HepG2 (cell line): ENCODE data around the gene EIF2AK2. TPM values are rescaled to one million over a fixed set of nuclear protein-coding genes. Genes with fewer than 3 reads are reported as not detected.
A peak's percentile ranks its signal among the peaks of the same experiment; 100 is the strongest.

Source experiments
- CEBPZ ChIP-seq: IDR thresholded peaks from 2 replicates; pipeline ENCODE4 v1.6.1; 2012; ENCODE audit warnings: low read length, improper control_type of control experiment
- CENPX ChIP-seq: sonication (generic); formaldehyde crosslinking; IDR thresholded peaks from 2 replicates; pipeline ENCODE4 v1.9.0; 2021; ENCODE audit warnings: mild to moderate bottlenecking, missing genetic modification reagents, moderate library complexity
- DRAP1 ChIP-seq: IDR thresholded peaks from 2 replicates; pipeline ENCODE4 v1.6.1; 2016; ENCODE audit warnings: missing genetic modification reagents, missing compliant biosample characterization
- ETV5 ChIP-seq: IDR thresholded peaks from 2 replicates; pipeline ENCODE4 v1.6.1; 2018; ENCODE audit warnings: missing biosample characterization, missing genetic modification reagents, inconsistent platforms, borderline replicate concordance
- FOXO1 ChIP-seq: sonication (generic); formaldehyde crosslinking; IDR thresholded peaks from 2 replicates; pipeline ENCODE4 v1.4.0; 2020; ENCODE audit warnings: missing genetic modification reagents
- GABPA ChIP-seq, 2 experiments: IDR thresholded peaks; 2 replicates each; pipeline ENCODE4 v1.6.1; 2011 to 2016; ENCODE audit warnings: low read depth in 2 of 2, low read length in 1 of 2, missing biosample characterization in 1 of 2, missing genetic modification characterization in 1 of 2
- GLI4 ChIP-seq: sonication (generic); formaldehyde crosslinking; IDR thresholded peaks from 2 replicates; pipeline ENCODE4 v1.5.1; 2020; ENCODE audit warnings: missing genetic modification reagents, mild to moderate bottlenecking, moderate library complexity, borderline replicate concordance
- KDM2A ChIP-seq: sonication (generic); formaldehyde crosslinking; IDR thresholded peaks from 2 replicates; pipeline ENCODE4 v1.4.0; 2020; ENCODE audit warnings: low read depth, missing genetic modification reagents, borderline replicate concordance
- PAWR ChIP-seq: sonication (generic); formaldehyde crosslinking; IDR thresholded peaks from 2 replicates; pipeline ENCODE4 v1.4.0; 2020; ENCODE audit warnings: missing genetic modification reagents, mild to moderate bottlenecking, borderline replicate concordance
- PPARG ChIP-seq: conservative IDR thresholded peaks from 2 replicates; pipeline ENCODE4 v1.6.1; 2016; ENCODE audit warnings: missing biosample characterization, missing genetic modification reagents
- RARG ChIP-seq: sonication (generic); formaldehyde crosslinking; IDR thresholded peaks from 2 replicates; pipeline ENCODE4 v1.4.0; 2020; ENCODE audit warnings: low read depth, mild to moderate bottlenecking, missing genetic modification reagents
- SOX13 ChIP-seq, 3 experiments: fragments of 450-650 bp in 1 of 3; sonication (generic) in 1 of 3; formaldehyde crosslinking in 1 of 3; IDR thresholded peaks in 2 of 3; conservative IDR thresholded peaks in 1 of 3; 2 replicates each; pipeline versions ENCODE4 v1.5.0 to v1.6.1; 2016 to 2020; ENCODE audit warnings: antibody characterized with exemption in 1 of 3, mild to moderate bottlenecking in 1 of 3, missing compliant biosample characterization in 1 of 3, missing genetic modification reagents in 1 of 3, moderate library complexity in 1 of 3
- SSRP1 ChIP-seq: IDR thresholded peaks from 2 replicates; pipeline ENCODE4 v1.6.1; 2016; ENCODE audit warnings: control low read depth
- STAG1 ChIP-seq: sonication (generic); formaldehyde crosslinking; IDR thresholded peaks from 2 replicates; pipeline ENCODE4 v1.4.0; 2020; ENCODE audit warnings: missing genetic modification reagents
- TARDBP ChIP-seq: sonication (generic); formaldehyde crosslinking; IDR thresholded peaks from 2 replicates; pipeline ENCODE4 v1.8.0; 2022; ENCODE audit warnings: mild to moderate bottlenecking, missing genetic modification reagents
- TERF1 ChIP-seq: sonication (generic); formaldehyde crosslinking; IDR thresholded peaks from 2 replicates; pipeline ENCODE4 v1.8.0; 2022; ENCODE audit warnings: mild to moderate bottlenecking, missing genetic modification reagents, moderate library complexity
- ZNF274 ChIP-seq: sonication (generic); formaldehyde crosslinking; IDR thresholded peaks from 2 replicates; pipeline ENCODE4 v1.5.1; 2020; ENCODE audit warnings: mild to moderate bottlenecking, missing genetic modification reagents
- ZNF549 ChIP-seq: sonication (generic); formaldehyde crosslinking; IDR thresholded peaks from 2 replicates; pipeline ENCODE4 v1.5.0; 2020; ENCODE audit warnings: missing genetic modification reagents
- ZNF770 ChIP-seq: sonication (generic); formaldehyde crosslinking; IDR thresholded peaks from 2 replicates; pipeline ENCODE4 v1.5.0; 2020; ENCODE audit warnings: mild to moderate bottlenecking, missing genetic modification reagents
- ZSCAN25 ChIP-seq: sonication (generic); formaldehyde crosslinking; IDR thresholded peaks from 2 replicates; pipeline ENCODE4 v1.8.0; 2022; ENCODE audit warnings: mild to moderate bottlenecking, missing genetic modification reagents
- ZSCAN29 ChIP-seq: sonication (generic); formaldehyde crosslinking; conservative IDR thresholded peaks from 2 replicates; pipeline ENCODE4 v1.4.0; 2020; ENCODE audit warnings: mild to moderate bottlenecking, missing genetic modification reagents
- polyA plus RNA-seq, 8 experiments: library from polyadenylated mRNA; depleted of rRNA in 3 of 8; stranded (reverse) in 7 of 8; unstranded in 1 of 8; fragments of >200 nt; fragmentation: Illumina TruSeq in 4 of 8; extraction: Trizol in 4 of 8; gene quantifications; 2 replicates each; pipeline versions ENCODE4 v1.2.1 to v1.2.3, GENCODE V29; 2011 to 2016; ENCODE audit warnings: low read depth in 4 of 8, missing spikeins in 1 of 8, mixed read lengths in 1 of 8; ENCODE audit not compliant: insufficient read depth in 1 of 8
- total RNA-seq, 5 experiments: library from RNA; depleted of rRNA; stranded (reverse); fragments of >200 nt; fragmentation: Illumina TruSeq; extraction: Trizol; gene quantifications; 2 replicates each; pipeline ENCODE4 v1.2.3, GENCODE V29; 2016; ENCODE audit warnings: low read depth in 1 of 5

EIF2AK2 gene
- total and polyA plus RNA-seq, 2 of the 13 experiments (the other 11 are each of a cell fraction or from before 2014, with no cell fraction given), result 10.2 to 26.1 TPM

- TF ChIP-seq SOX13 (IDR thresholded peaks at IDR 0.05), result no peak
- peak in 1 of 2 experiments; percentile 65; a peak in 1 of 4 replicates for TF ChIP-seq SOX13 (CRISPR knock-in tag; conservative IDR thresholded peaks at IDR 0.05 in 1 of 2, IDR thresholded peaks at IDR 0.05 in 1 of 2)
- no peak for TF ChIP-seq CENPX
- no peak for TF ChIP-seq GABPA (IDR thresholded peaks at IDR 0.05; ENCODE audit: low read depth, low read length)
- no peak for TF ChIP-seq GABPA (CRISPR knock-in tag; IDR thresholded peaks at IDR 0.05; ENCODE audit: low read depth)
- 0 out of 2 replicates have a peak, but pooled peaks have one; percentile 21 for TF ChIP-seq STAG1 (CRISPR knock-in tag)
- no peak for TF ChIP-seq PAWR
- no peak for TF ChIP-seq ZNF274 (CRISPR knock-in tag)
- TF ChIP-seq KDM2A (CRISPR knock-in tag), result 0 out of 2 replicates have a peak, but pooled peaks have one; percentile 35
- TF ChIP-seq ZNF770, result no peak
- no peak for TF ChIP-seq SSRP1 (CRISPR knock-in tag)
- TF ChIP-seq CEBPZ, result no peak
- TF ChIP-seq GLI4 (CRISPR knock-in tag), result no peak
- peak; percentile 48; the same call in 1 of the 2 replicates for TF ChIP-seq ETV5 (CRISPR knock-in tag)
- no peak for TF ChIP-seq ZSCAN25 (CRISPR knock-in tag)
- no peak; the same call in 1 of the 2 replicates for TF ChIP-seq FOXO1 (CRISPR knock-in tag)
- 0 out of 2 replicates have a peak, but pooled peaks have one; percentile 58 for TF ChIP-seq ZSCAN29 (CRISPR knock-in tag)
- no peak for TF ChIP-seq RARG (CRISPR knock-in tag)
- peak; percentile 52; the same call in 1 of the 2 replicates for TF ChIP-seq PPARG (CRISPR knock-in tag)
- no peak for TF ChIP-seq TERF1 (CRISPR knock-in tag)
- peak; percentile 27; the same call in 1 of the 2 replicates for TF ChIP-seq DRAP1 (CRISPR knock-in tag)
- TF ChIP-seq TARDBP (CRISPR knock-in tag), result no peak
- no peak for TF ChIP-seq ZNF549 (CRISPR knock-in tag)
Observed at GRCh38 chr2:37189452-37190153, 32.8 kb upstream of the EIF2AK2 start (continued).
